Keratinocyte (primary cell): Measurements from ENCODE around the gene DMRT2. TPM values are rescaled to one million over a fixed set of nuclear protein-coding genes. Genes with fewer than 3 reads are reported as not detected.

Experiments
- DNase-seq: peaks from one replicate; pipeline ENCODE4 v3.0.0-alpha.2; 2011; ENCODE audit warnings: low read depth, missing footprints, low spot score
- FAIRE-seq: peaks from 2 replicates; lab custom pipeline; 2011; peaks lifted over from hg19 to GRCh38; lab: Jason Lieb, UNC
- H2AFZ ChIP-seq: 2 replicates; pipeline ENCODE4 v1.6.0; 2012; ENCODE audit warnings: low read length, control low read depth, inconsistent platforms; ENCODE audit not compliant: control insufficient read depth
- H3K27ac ChIP-seq: 2 replicates; pipeline ENCODE4 v1.5.1; 2011; ENCODE audit warnings: low read length; ENCODE audit not compliant: control insufficient read depth, insufficient read depth
- H3K27me3 ChIP-seq: 3 replicates; pipeline ENCODE4 v1.6.0; 2011; ENCODE audit warnings: low read length; ENCODE audit not compliant: control insufficient read depth, insufficient read depth; ENCODE audit errors: extremely low read depth
- H3K36me3 ChIP-seq, 2 experiments: 2 replicates in 1 of 2; 3 replicates in 1 of 2; pipeline ENCODE4 v1.5.1; 2011; ENCODE audit warnings: low read length in 2 of 2, mild to moderate bottlenecking in 1 of 2; ENCODE audit not compliant: control insufficient read depth in 2 of 2, insufficient read depth in 2 of 2; ENCODE audit errors: extremely low read depth in 1 of 2
- H3K4me1 ChIP-seq: 3 replicates; pipeline ENCODE4 v1.5.1; 2011; ENCODE audit warnings: low read length; ENCODE audit not compliant: control insufficient read depth, insufficient read depth; ENCODE audit errors: extremely low read depth
- H3K4me2 ChIP-seq: 3 replicates; pipeline ENCODE4 v1.6.0; 2011; ENCODE audit warnings: low read depth, low read length; ENCODE audit not compliant: control insufficient read depth, insufficient read depth; ENCODE audit errors: extremely low read depth
- H3K4me3 ChIP-seq, 3 experiments: fragments of 200-600 bp in 1 of 3; sonication (generic) in 1 of 3; 2 replicates in 2 of 3; 3 replicates in 1 of 3; pipeline ENCODE4 v1.5.1; 2011 to 2016; ENCODE audit warnings: low read length in 3 of 3, mild to moderate bottlenecking in 3 of 3, control low read depth in 2 of 3, inconsistent platforms in 1 of 3, low read depth in 1 of 3, mixed read lengths in 1 of 3, mixed run types in 1 of 3, moderate library complexity in 1 of 3; ENCODE audit not compliant: control insufficient read depth in 2 of 3, insufficient read depth in 2 of 3; ENCODE audit errors: extremely low read depth in 1 of 3
- H3K79me2 ChIP-seq: 2 replicates; pipeline ENCODE4 v1.6.0; 2012; ENCODE audit warnings: low read length; ENCODE audit not compliant: control insufficient read depth, insufficient read depth
- H3K9ac ChIP-seq: 3 replicates; pipeline ENCODE4 v1.6.0; 2011; ENCODE audit warnings: low read length; ENCODE audit not compliant: control insufficient read depth, insufficient read depth; ENCODE audit errors: extremely low read depth
- H3K9me1 ChIP-seq: 3 replicates; pipeline ENCODE4 v1.6.0; 2011; ENCODE audit warnings: low read length; ENCODE audit not compliant: control insufficient read depth, insufficient read depth; ENCODE audit errors: extremely low read depth
- H3K9me3 ChIP-seq: 2 replicates; pipeline ENCODE4 v1.5.1; 2012; ENCODE audit warnings: low read depth, low read length; ENCODE audit not compliant: control insufficient read depth
- H4K20me1 ChIP-seq: 3 replicates; pipeline ENCODE4 v1.6.0; 2011; ENCODE audit warnings: low read length; ENCODE audit not compliant: control insufficient read depth, insufficient read depth; ENCODE audit errors: extremely low read depth
- EZH2 ChIP-seq: IDR thresholded peaks from one replicate; pipeline ENCODE4 v1.6.1; 2012; ENCODE audit warnings: inconsistent platforms, mild to moderate bottlenecking, low read length, moderate library complexity
- dilution Hi-C: fragments of 300-500 bp; cut with MboI; formaldehyde crosslinking; loops from one replicate; pipeline ENCODE4 v1.7.0; 2020; ENCODE audit warnings: low sequenced_read_pairs; ENCODE audit not compliant: extremely low pct_ligation_motif_present
- polyA plus RNA-seq, 5 experiments: library from polyadenylated mRNA; depleted of rRNA in 3 of 5; stranded (reverse) in 3 of 5; stranded (forward) in 1 of 5; unstranded in 1 of 5; fragments of >200 nt; gene quantifications; 1 replicate in 1 of 5; 2 replicates in 3 of 5; 3 replicates in 1 of 5; pipeline versions ENCODE4 v1.2.1 to v1.2.3, GENCODE V29; 2011 to 2012; ENCODE audit warnings: missing spikeins in 2 of 5, low read depth in 1 of 5, low replicate concordance in 1 of 5
- TF ChIP-seq, protein P1 (sequence below), 3 experiments: IDR thresholded peaks in 1 of 3; conservative IDR thresholded peaks in 1 of 3; optimal IDR thresholded peaks in 1 of 3; 2 replicates in 2 of 3; 3 replicates in 1 of 3; pipeline versions ENCODE3 to v1.5.1; 2011; ENCODE audit warnings: low read length in 3 of 3, mild to moderate bottlenecking in 3 of 3, moderate library complexity in 2 of 3, control low read depth in 1 of 3, inconsistent platforms in 1 of 3; ENCODE audit not compliant: insufficient read depth in 2 of 3; ENCODE audit errors: extremely low read depth in 1 of 3

The DMRT2 gene
- polyA plus RNA-seq, 1 donor (not counting 4 experiments of a cell fraction or from before 2014, with no cell fraction given), result not detected

DNA sequence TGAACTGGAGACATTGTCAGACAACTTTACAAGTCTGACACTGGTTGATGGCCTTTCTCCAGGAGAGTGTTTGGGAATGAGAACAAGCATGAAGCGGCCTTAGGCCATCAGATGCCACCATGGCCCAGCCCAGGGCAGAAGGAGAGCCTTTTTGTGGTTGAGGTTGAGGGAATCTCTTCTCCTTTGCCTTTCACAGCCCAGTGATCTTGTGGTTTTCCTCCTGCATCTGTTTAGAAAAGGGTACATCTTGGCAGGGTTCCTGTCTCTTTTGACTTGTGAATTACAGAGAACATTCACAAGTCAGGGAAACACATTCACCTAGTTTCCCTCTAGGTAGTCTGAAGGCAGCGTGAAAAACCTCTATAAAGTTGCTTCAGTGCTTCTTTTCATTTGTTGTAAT, 27.5 kb downstream of the DMRT2 start:
- Histone ChIP-seq H2AFZ (no peak overlapping the region), H3K9ac (no peak overlapping the region), H3K27ac (no peak overlapping the region), H3K4me2 (no peak overlapping the region), H4K20me1 (no peaks in the 10 kb centered on the region), H3K4me3 (no peak overlapping the region), H3K4me1 (no peaks in the 10 kb centered on the region), H3K9me3 (no peaks in the 10 kb centered on the region), H3K9me1 (no peaks in the 10 kb centered on the region), H3K27me3 (no peaks in the 10 kb centered on the region), H3K79me2 (no peaks in the 10 kb centered on the region), H3K36me3 (no peaks in the 10 kb centered on the region)
- FAIRE-seq, result no peak
- no peak for TF ChIP-seq EZH2
- TF ChIP-seq, protein P1, sequence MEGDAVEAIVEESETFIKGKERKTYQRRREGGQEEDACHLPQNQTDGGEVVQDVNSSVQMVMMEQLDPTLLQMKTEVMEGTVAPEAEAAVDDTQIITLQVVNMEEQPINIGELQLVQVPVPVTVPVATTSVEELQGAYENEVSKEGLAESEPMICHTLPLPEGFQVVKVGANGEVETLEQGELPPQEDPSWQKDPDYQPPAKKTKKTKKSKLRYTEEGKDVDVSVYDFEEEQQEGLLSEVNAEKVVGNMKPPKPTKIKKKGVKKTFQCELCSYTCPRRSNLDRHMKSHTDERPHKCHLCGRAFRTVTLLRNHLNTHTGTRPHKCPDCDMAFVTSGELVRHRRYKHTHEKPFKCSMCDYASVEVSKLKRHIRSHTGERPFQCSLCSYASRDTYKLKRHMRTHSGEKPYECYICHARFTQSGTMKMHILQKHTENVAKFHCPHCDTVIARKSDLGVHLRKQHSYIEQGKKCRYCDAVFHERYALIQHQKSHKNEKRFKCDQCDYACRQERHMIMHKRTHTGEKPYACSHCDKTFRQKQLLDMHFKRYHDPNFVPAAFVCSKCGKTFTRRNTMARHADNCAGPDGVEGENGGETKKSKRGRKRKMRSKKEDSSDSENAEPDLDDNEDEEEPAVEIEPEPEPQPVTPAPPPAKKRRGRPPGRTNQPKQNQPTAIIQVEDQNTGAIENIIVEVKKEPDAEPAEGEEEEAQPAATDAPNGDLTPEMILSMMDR (optimal IDR thresholded peaks at IDR 0.05 in 1 of 3, IDR thresholded peaks at IDR 0.05 in 1 of 3, conservative IDR thresholded peaks at IDR 0.05 in 1 of 3; ENCODE audit: extremely low read depth in 1 of 3, insufficient read depth in 2 of 3, low read length in 3 of 3), result no peak
- dilution Hi-C loops, result no loop called here
- no peak for DNase-seq

DNA sequence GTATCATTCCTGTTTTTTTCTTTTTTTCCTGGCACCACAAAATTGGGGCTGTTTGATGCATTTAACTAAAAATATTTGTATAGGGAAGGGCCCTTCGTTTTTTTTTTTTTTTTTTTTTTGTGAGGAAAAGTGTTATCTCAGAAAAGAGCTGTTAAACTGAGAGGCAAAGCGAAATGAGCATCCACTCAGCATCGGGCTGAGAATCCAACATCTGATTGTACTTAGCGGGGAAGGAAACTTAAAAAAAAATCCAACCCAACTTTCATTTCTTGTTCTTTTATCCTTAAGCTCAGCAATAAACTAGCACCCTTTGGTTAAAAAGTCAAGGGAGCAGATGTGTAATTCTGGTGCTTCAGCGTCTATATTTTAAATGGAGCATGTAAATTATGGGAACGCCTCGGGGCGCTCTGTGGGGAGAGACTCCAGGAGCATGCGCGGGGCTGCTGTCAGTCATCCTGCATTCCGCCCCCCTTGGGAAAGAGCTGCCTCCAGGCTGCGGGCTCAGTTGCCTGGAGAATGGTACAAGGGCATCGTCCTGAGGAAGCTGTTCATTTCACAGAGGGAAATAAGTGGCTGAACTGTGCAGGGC, 33.3 kb downstream of the DMRT2 start:
- Histone ChIP-seq H2AFZ (no peak overlapping the region), H3K27ac (no peak overlapping the region), H3K9me3 (no peaks in the 10 kb centered on the region), H3K4me2 (peak overlapping the region; percentile 19), H3K27me3 (no peaks in the 10 kb centered on the region), H4K20me1 (no peaks in the 10 kb centered on the region), H3K79me2 (no peaks in the 10 kb centered on the region), H3K36me3 (no peaks in the 10 kb centered on the region), H3K9me1 (no peaks in the 10 kb centered on the region), H3K4me3 (no peak overlapping the region), H3K9ac (no peak overlapping the region), H3K4me1 (no peaks in the 10 kb centered on the region)
- dilution Hi-C loops, result no loop called here
- FAIRE-seq (no peak), DNase-seq (no peak)
- TF ChIP-seq EZH2, result no peak
- TF ChIP-seq, protein P1 (optimal IDR thresholded peaks at IDR 0.05 in 1 of 3, IDR thresholded peaks at IDR 0.05 in 1 of 3, conservative IDR thresholded peaks at IDR 0.05 in 1 of 3; ENCODE audit: extremely low read depth in 1 of 3, insufficient read depth in 2 of 3, low read length in 3 of 3), result no peak
